GM12878 (cell line): ENCODE results near the gene ARHGEF17. TPM values are rescaled to one million over a fixed set of nuclear protein-coding genes. Genes with fewer than 3 reads are reported as not detected.
A peak's percentile ranks its signal among the peaks of the same experiment; 100 is the strongest.

ENCODE experiments used
- ATAC-seq: fragments of 200-7000 bp; cut with Tn5 transposase; 3 replicates; pipeline ENCODE4 v1.9.1; 2020; ENCODE audit warnings: mild to moderate bottlenecking, moderate library complexity
- BruUV-seq: library from RNA; stranded (reverse); fragments of 400-500 nt; replicated peaks from 2 replicates; lab custom pipeline; 2021; lab: Mats Ljungman, UMichigan
- CTCF ChIA-PET: fragments of 300-600 bp; sonication (Branson Sonifier 250); formaldehyde crosslinking; extraction: SDS; loops from one replicate; lab custom pipeline; 2021; ENCODE audit warnings: inconsistent platforms; lab: Yijun Ruan, JAX
- POLR2A ChIA-PET: fragments of 350-600 bp; formaldehyde crosslinking; extraction: SDS; loops from one replicate; lab custom pipeline; 2021; ENCODE audit warnings: inconsistent platforms; lab: Charles Lee
- RAD21 ChIA-PET: fragments of 300-600 bp; sonication (Branson Sonifier 250); formaldehyde crosslinking; loops from one replicate; lab custom pipeline; 2023; ENCODE audit warnings: antibody characterized with exemption; ENCODE audit not compliant: unreplicated experiment; lab: Charles Lee
- SMC1A ChIA-PET: fragments of 300-600 bp; sonication (Branson Sonifier 250); formaldehyde crosslinking; loops from one replicate; lab custom pipeline; 2023; ENCODE audit not compliant: unreplicated experiment, uncharacterized antibody; lab: Charles Lee
- DNase-seq: peaks from one replicate; pipeline ENCODE4 v3.0.0-alpha.2; 2011; ENCODE audit warnings: low read depth, low spot score
- FAIRE-seq: peaks from 3 replicates; lab custom pipeline; 2011; peaks lifted over from hg19 to GRCh38; lab: Jason Lieb, UNC
- H2AFZ ChIP-seq: 2 replicates; pipeline ENCODE4 v1.6.0; 2011; ENCODE audit warnings: low read depth, low read length, control low read depth; ENCODE audit not compliant: control insufficient read depth
- H3K27ac ChIP-seq: 2 replicates; pipeline ENCODE4 v1.5.1; 2011; ENCODE audit warnings: control low read depth; ENCODE audit not compliant: control insufficient read depth, insufficient read depth
- H3K27me3 ChIP-seq, 2 experiments: replicated peaks in 1 of 2; 2 replicates each; pipeline versions ENCODE4 v1.6.0 to v1.6.1; 2011; ENCODE audit warnings: low read length in 1 of 2; ENCODE audit not compliant: control insufficient read depth in 2 of 2, insufficient read depth in 2 of 2
- H3K36me3 ChIP-seq, 2 experiments: 2 replicates each; pipeline ENCODE4 v1.5.1; 2011; ENCODE audit warnings: low read length in 1 of 2; ENCODE audit not compliant: control insufficient read depth in 2 of 2, insufficient read depth in 2 of 2
- H3K4me1 ChIP-seq: 2 replicates; pipeline ENCODE4 v1.6.1; 2011; ENCODE audit warnings: mild to moderate bottlenecking, low read length, moderate library complexity, mixed read lengths; ENCODE audit not compliant: control insufficient read depth, insufficient read depth
- H3K4me2 ChIP-seq: 2 replicates; pipeline ENCODE4 v1.6.0; 2011; ENCODE audit warnings: control low read depth; ENCODE audit not compliant: control insufficient read depth, insufficient read depth
- H3K4me3 ChIP-seq: fragments of 200-600 bp; sonication (generic); 2 replicates; pipeline ENCODE4 v1.5.1; 2016
- H3K79me2 ChIP-seq: 2 replicates; pipeline ENCODE4 v1.6.0; 2011; ENCODE audit warnings: low read length; ENCODE audit not compliant: control insufficient read depth, insufficient read depth
- H3K9ac ChIP-seq: 2 replicates; pipeline ENCODE4 v1.8.0; 2011; ENCODE audit warnings: low read length, control low read depth, mixed read lengths; ENCODE audit not compliant: control insufficient read depth, insufficient read depth
- H3K9me3 ChIP-seq: replicated peaks from 3 replicates; pipeline ENCODE4 v1.5.1; 2011; ENCODE audit warnings: mild to moderate bottlenecking, low read length; ENCODE audit not compliant: control insufficient read depth, insufficient read depth
- H4K20me1 ChIP-seq: 2 replicates; pipeline ENCODE4 v1.6.0; 2011; ENCODE audit not compliant: control insufficient read depth, insufficient read depth
- POLR2AphosphoS5 ChIP-seq: IDR thresholded peaks from 2 replicates; pipeline ENCODE4 v1.6.1; 2011; ENCODE audit warnings: mild to moderate bottlenecking, low read length, inconsistent platforms
- WGBS: methylation state at CpG from one replicate; pipeline ENCODE4 v1.1.6; 2016; ENCODE audit warnings: low lambda C conversion rate; ENCODE audit not compliant: insufficient replicate concordance, insufficient coverage; ENCODE audit errors: missing lambda C conversion rate; 5-methylcytosine and 5-hydroxymethylcytosine counted together
- in situ Hi-C: fragments of 300-500 bp; cut with MboI; formaldehyde crosslinking; loops from 9 replicates; pipeline ENCODE4 v1.14.3; 2018; ENCODE audit warnings: mixed read lengths
- intact Hi-C: fragments of 100-400 bp; cut with micrococcal nuclease; formaldehyde crosslinking; loops from one replicate; pipeline ENCODE4 v1.14.2; 2022; ENCODE audit not compliant: unreplicated experiment
- polyA plus RNA-seq, 11 experiments: library from polyadenylated mRNA; depleted of rRNA in 4 of 11; unstranded in 6 of 11; stranded (reverse) in 5 of 11; fragments of >200 nt; fragmentation: Nextera tagmentation in 4 of 11; fragmentation: Illumina TruSeq in 1 of 11; extraction: Ambion mirVana in 4 of 11; extraction: Trizol in 1 of 11; gene quantifications; 1 replicate in 1 of 11; 2 replicates in 10 of 11; pipeline versions ENCODE4 v1.2.1 to v1.2.3, GENCODE V29; 2011 to 2016; ENCODE audit warnings: inconsistent platforms in 2 of 11, missing spikeins in 2 of 11, low read depth in 1 of 11
- total RNA-seq, 4 experiments: library from RNA; depleted of rRNA in 3 of 4; stranded (reverse); fragments of >200 nt in 3 of 4; fragmentation: Illumina TruSeq in 1 of 4; extraction: Trizol in 1 of 4; gene quantifications; 2 replicates each; pipeline versions ENCODE4 v1.2.1 to v1.2.3, GENCODE V29; 2013 to 2021
- TF ChIP-seq, protein P1 (sequence below): fragments of 450-650 bp; conservative IDR thresholded peaks from 2 replicates; pipeline ENCODE4 v1.6.1; 2017; ENCODE audit warnings: mild to moderate bottlenecking, moderate library complexity

The ARHGEF17 gene
- total and polyA plus RNA-seq, 10 of the 15 experiments (the other 5 are each of a cell fraction or from before 2014, with no cell fraction given): 0.15 to 11.0 (median 1.7) TPM

DNA sequence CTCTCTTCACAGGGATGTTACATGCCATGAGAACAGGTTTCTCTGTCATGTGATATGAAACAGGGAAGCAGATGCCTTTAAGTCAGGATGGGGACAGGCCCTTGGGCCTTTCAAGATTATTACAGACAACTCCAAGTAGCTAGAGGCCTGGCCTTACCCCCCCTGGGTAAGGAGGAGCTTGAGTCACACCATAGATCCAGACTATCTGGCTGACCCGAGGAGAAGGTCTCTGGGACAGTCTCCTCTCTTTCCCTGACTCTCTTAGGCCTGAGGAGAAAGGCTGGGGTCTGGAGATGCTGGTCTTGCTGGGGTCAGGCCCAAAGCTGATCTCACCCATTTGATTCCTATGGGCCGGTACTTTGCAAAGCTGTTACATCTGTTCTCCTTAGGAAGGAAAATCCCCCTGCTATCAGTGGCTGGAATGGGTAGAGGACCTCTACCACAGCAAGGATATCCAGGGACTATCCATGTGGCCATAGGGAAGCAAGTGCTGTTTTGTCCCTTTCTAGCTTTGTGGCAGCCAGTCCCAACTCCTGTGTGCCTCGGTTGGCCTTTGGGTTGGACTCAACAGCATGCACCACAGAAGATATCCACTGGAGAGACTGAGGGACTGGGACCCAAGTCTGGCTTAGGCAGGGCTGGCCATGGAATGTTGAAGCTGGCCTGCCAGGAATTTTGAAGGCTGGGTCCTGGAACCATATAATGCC, 93.3 kb downstream of the ARHGEF17 start:
- ChIA-PET CTCF (interaction anchor here (0.7 to 25.6 kb wide), 5 partner anchors 13 to 260 kb away, joined by 5 to 400 read pairs (median 7); no protein-coding TSS in a partner anchor), POLR2A (interaction anchor here (1.3 kb wide), 1 partner anchor 22 kb away, joined by 3 read pairs; no protein-coding TSS in a partner anchor), RAD21 (interaction anchor here (0.8 to 3.3 kb wide), 3 partner anchors 24 to 260 kb away, joined by 4 to 18 read pairs (median 14); no protein-coding TSS in a partner anchor), SMC1A (interaction anchor here (0.5 to 3.9 kb wide), 5 partner anchors 13 to 260 kb away, joined by 3 to 31 read pairs (median 17); no protein-coding TSS in a partner anchor)
- Histone ChIP-seq H3K27me3 (no peaks in the 10 kb centered on the region), H3K4me3 (no peak overlapping the region), H3K4me2 (no peak overlapping the region), H3K27ac (no peak overlapping the region), H3K9me3 (no peaks in the 10 kb centered on the region), H3K9ac (no peak overlapping the region), H2AFZ (no peak overlapping the region), H4K20me1 (no peaks in the 10 kb centered on the region), H3K4me1 (no peaks in the 10 kb centered on the region), H3K79me2 (no peaks in the 10 kb centered on the region), H3K36me3 (peaks cover 13 to 27% of the 10 kb centered on the region in 2 experiments)
- intact Hi-C loops (no loop called here), in situ Hi-C loops (loop anchor here (5.0 kb wide), 1 partner anchor 261 kb away; no protein-coding TSS in a partner anchor)
- FAIRE-seq: no peak
- ATAC-seq: no peak
- no TSS peak for BruUV-seq
- no peak for DNase-seq
- TF ChIP-seq POLR2AphosphoS5: peak; percentile 52; the same call in 1 of the 2 replicates
- TF ChIP-seq, protein P1, sequence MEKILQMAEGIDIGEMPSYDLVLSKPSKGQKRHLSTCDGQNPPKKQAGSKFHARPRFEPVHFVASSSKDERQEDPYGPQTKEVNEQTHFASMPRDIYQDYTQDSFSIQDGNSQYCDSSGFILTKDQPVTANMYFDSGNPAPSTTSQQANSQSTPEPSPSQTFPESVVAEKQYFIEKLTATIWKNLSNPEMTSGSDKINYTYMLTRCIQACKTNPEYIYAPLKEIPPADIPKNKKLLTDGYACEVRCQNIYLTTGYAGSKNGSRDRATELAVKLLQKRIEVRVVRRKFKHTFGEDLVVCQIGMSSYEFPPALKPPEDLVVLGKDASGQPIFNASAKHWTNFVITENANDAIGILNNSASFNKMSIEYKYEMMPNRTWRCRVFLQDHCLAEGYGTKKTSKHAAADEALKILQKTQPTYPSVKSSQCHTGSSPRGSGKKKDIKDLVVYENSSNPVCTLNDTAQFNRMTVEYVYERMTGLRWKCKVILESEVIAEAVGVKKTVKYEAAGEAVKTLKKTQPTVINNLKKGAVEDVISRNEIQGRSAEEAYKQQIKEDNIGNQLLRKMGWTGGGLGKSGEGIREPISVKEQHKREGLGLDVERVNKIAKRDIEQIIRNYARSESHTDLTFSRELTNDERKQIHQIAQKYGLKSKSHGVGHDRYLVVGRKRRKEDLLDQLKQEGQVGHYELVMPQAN: no peak
- WGBS: 82% methylated on average over 3 of the region's 3 CpGs
